Measurements from ENCODE around the gene TFCP2L1.
"Not testable (repeated sequence)": the region's sequence is repeated elsewhere in the genome, so short reads cannot be mapped to it uniquely, and the experiment has no call there.

The TFCP2L1 gene

DNA sequence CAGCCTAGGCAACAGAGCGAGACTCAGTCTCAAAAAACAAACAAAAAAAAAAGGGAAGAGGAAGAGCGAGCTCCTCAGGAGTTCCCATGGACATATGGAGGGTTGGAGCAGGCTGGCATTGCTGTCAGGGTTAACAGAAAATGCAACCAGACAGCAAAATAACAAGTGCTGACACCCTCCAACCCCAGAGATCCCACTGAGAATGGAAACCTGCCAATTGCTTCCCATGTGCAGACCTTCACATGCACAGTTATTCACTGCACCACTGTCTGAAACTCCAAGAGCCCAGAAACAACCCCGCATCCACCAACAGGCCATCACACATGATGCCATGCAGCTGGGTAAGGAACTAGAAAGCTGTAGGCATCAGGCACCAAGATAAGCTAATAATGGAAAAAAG lies 43.5 kb downstream of the TFCP2L1 start:
- DNase-seq, result peak; percentile 36

DNA sequence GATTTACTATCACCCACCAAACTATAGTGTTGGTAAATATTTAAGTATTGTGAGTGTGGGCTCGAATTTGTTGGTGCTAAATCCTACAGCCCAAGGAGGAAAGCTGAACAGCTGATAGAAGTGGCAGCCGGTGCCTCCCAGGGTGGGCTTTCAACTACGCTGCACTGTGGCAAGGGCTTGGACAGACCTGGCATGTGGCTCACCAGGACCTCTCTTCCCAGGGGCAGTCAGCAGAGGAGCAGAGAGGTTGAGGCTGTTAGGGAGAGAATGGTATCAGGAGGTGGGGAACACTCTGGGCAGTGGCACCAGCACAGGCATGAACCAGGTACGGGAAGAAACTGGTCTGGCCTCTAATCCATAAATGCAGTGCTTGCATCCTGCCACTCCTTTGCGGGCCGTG lies 44.6 kb downstream of the TFCP2L1 start:
- DNase-seq, result peak; percentile 37

DNA sequence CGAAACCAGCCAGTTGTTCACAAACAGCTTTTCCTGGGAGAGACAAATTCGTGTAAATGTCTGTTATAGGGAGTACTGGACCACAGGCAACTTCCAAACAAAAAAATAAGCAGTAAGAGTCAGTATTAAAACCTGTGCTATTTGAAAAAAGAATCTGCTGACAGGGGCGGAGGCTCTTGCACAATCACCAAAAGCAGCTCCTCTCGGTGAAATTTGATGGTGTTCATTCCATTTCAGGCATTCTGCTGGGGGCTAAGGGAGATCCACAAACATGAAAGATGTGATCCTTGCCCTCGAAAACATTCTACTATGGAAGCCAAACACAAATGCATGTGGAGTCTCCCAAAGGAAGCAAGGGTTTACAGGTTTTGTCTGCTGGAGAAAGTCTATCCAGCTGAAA lies 45.0 kb downstream of the TFCP2L1 start:
- DNase-seq, result peak; percentile 14

DNA sequence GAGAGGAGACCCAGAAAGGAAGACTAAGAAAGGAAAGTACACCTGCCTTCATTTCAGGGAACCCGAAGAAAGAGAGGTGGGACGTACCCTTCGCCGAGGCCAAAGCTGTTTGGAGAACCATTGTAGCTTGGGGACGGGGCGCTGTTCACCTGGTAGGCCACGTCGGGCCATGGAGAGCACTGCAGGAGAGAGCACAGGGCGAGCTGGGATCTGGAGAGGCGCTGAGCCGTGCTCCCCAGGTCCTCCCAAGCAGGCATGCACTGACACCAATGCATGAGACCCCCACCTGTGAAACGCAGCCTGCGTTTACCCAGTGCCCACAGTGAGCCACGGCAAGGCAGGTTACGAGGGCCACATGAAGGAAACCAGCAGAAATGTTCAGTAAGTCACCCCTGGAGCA lies 45.5 kb downstream of the TFCP2L1 start:
- peak; percentile 3 for DNase-seq

DNA sequence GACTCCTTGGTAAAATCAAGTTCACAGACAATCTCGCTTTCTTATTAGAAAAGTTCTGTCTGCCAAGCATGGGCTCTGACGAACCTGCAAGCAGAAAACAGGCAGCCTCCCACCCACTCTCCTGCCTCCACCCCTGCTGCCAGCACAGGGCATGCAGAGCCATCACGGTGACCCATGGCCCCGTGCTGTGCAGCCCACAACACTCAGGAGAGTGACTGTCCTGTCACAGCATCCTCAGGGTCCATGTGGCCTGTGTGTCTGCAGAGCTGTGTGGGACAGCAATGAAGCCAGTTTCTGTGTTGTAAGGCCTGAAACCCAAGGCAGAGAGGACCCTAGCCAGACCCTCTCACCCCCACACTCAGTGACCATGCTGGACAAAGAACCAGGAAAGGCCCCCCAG lies 46.2 kb downstream of the TFCP2L1 start:
- peak; percentile 24 for DNase-seq

DNA sequence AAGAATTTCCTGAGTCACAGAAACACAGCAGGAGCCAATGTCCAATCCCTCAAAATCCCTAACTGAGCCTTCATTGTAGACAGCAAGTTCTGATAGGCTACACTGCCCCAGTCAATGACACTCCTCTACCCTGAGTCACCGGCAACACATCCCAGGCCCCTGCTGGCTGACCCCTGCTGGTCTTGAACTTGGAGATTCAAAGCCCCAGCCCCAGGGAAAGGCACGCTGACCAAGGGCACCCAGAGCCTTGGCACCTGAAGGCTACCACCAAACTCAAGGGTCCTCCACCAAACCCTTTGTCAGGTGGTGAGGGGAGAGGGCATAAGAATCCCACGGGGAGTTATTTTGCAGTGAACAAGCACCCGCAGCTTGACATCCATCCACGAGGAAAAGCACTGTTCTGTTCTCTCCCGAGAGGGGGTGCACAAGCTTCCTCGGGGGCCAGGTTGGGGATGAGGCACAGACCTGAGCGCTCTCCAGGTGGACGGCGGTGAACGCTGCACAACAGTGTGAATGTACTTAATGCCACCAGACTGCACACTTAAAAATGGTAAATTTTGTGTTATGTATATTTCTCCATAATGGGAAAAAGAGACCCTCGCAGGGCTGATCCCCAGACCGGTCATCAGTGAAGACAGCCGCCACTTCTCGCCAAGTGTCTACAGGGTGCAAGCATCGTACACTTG lies 46.9 kb downstream of the TFCP2L1 start:
- DNase-seq, result peak; percentile 43

DNA sequence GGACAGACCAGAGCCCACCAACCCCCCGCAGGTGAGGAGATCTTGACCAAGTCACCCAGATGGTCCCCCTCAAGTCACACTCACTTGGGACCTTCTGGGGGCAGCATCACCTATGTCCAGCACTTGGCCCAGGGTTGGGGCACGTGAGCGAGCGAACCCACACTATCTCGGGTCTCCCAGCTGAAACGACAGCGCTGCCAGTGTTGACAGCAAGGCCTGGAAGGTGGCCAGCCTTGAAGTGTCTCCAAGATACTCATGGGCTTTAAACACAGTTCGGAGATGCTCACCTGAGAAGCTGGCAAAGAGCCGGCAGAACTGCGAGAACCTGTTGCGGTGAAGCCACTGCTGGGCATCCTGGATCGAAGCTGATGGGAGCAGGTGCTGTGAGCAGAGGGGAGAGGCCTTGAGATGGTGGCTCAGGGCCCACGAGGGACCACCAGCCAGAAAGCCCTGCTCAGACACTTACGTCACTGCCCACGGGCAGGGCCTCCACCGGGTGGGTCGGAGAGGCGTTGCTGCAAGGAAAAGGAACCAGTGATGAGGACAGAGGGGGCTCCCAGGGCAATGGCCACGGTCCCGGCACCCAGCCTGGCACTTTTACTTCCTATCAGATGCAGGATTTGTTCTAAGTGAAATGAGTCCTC lies 47.5 kb downstream of the TFCP2L1 start:
- DNase-seq, result peak; percentile 57

DNA sequence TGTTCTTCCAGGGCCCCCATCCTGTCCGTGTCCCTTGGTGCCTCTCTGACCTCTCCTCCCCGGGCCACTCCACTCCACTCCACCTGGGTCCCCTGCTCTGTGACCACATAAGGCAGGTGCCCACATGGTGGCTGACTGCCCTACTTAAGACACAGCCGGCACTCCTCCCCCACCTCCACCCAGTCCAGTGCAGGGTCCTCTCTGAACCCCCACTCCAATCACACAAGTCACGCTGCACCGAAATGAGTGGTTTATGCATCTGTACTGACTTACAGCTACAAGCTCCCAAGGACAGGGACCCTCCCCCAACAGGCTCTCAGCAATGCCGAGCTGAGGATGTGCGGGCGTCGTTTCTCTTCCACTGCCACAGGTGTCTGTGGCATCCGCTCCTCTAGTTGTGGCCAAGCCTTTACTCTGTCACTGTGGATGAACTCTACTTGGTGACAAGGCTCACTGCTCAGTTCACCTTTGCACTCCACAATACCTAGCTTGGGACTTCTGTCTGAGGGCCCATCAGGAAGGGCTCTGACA lies 48.3 kb downstream of the TFCP2L1 start:
- DNase-seq, result peak; percentile 33

DNA sequence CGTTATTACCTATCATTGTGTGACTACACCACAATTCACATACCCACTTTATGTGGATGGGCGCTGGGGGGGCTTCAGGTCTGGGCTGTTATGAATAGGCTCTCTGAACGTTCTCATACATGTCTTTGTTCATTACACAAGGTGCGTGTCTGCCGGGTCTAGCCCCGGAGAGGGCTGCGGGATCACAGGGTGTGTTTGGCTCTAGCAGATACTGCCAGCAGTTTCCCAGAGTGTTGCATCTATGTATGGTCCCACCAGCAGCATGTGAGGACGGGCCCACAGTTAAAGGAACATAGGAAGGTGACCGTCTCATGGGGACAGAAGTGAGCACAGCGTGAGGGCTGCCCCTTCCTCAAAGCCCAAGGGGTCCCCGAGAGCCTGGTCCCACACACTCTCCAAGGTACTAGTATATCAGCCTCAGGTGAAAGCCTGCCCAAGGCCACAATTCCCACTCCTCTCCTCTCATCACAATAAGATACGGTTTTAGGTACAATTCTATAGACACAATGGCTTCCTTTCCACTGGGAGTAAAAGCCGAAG lies 48.8 kb downstream of the TFCP2L1 start:
- DNase-seq, result peak; percentile 39

DNA sequence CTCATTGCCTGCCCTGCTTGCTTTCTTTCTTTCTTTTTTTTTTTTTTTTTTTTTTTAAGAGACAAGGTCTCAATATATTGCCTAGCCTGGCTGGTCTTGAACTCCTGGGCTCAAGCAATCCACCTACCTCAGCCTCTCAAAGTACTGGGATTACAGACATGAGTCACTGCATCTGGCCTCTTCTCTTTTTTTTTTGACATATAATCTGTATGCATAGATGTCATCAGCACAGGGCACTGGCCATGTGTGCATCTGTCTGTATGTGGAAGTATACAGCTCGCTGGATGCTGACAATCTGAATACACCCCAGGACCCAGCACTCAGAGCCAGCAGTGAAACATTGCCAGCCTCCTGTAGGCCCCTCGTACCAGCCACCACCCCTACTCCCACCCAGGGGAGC lies 49.5 kb downstream of the TFCP2L1 start:
- peak; percentile 8 for DNase-seq

DNA sequence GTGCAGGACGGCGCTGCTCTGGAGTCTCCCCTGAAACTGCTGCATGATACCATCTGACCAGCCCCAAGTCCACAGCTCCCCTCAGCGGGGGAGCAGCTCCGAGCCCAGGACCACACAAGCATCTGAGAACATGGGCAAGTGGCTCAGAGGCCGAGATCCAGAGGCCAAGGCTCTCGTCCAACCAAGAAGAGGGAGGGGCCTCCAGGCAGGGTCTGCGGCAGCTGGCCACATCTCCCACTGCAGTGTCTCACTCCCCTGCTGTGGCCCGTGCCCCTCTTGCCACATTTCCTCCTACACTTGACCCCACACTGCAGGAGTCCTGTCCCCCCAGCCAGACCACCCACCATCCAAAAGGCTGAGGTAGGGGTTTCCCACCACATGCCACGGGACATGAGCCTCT lies 50.2 kb downstream of the TFCP2L1 start:
- peak; percentile 48 for DNase-seq

DNA sequence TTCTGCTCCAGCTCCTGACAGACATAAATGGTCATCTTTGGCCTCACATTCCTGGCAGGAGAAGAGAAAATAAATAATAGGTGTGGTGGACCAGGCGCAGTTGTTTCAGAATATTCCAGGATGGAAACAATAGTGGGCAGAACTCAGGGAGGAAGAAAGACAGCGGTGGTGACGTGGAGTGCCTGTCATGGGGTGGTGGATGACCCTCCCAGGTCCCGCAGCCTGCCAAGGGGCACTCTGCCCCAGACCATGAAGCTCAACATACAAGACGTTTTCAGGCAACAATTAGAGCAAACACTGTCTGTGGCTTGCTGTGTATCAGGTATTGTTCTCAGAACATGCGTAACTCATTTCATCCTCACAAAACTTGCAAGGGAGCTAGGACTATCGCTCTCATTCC lies 50.9 kb downstream of the TFCP2L1 start:
- DNase-seq, result peak; percentile 9

DNA sequence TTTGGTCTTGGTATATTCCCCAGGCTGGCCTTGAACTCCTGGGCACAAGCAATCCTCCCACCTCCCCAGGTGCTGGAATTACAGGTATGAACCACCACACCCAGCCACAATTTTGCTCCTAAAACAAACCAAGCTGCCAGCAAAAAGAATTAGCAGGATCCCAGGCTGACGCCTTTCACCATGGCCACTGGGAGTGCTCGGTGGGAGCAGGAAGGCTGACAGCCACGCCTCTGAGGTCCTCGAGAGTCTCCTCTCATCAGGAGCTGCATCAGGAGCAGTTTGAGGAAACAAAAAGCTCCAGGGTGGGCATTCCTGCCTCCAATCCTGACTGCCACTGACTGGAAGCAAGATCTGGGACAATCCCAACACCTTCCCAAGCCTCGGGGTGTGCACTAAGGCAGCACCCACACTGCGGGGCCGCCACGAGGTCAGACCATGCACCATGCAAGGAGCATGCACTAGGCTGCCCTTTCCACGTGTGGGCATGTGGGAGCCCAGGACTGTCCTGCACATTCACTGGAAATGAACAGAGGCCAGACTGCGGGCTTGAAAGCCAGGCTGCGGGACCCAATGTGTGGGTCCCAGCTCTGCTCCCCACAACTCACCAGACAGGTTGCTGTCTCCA lies 51.4 kb downstream of the TFCP2L1 start:
- DNase-seq, result peak; percentile 44

DNA sequence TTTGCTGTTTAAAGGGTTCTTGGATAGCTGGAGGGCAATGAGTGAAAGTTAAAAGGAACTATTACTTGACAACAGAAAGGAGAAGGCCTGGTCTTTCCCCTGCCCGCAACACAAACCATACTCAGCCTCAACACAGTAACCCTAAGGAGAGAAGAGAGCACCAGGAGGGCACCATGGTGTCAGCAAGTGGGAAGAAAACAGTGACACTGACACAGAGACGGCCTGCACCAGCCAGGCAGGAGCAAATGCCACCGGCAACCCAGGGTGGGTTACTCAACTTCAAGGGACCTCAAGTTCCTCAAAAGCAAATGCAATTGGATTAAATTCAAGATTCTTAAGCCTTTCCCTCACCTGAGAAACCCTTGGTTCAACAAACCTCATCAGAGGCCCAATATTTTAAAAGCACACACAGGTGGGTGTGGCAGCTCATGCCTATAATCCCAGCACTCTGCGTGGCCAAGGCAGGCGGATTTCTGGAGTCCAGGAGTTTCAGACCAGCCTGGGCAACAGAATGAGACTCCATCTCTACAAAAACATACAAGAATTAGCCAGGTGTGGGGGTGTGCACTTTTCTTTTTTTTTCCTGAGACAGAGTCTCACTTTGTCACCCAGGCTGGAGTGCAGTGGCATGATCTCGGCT lies 52.3 kb downstream of the TFCP2L1 start:
- DNase-seq, result peak; percentile 27

DNA sequence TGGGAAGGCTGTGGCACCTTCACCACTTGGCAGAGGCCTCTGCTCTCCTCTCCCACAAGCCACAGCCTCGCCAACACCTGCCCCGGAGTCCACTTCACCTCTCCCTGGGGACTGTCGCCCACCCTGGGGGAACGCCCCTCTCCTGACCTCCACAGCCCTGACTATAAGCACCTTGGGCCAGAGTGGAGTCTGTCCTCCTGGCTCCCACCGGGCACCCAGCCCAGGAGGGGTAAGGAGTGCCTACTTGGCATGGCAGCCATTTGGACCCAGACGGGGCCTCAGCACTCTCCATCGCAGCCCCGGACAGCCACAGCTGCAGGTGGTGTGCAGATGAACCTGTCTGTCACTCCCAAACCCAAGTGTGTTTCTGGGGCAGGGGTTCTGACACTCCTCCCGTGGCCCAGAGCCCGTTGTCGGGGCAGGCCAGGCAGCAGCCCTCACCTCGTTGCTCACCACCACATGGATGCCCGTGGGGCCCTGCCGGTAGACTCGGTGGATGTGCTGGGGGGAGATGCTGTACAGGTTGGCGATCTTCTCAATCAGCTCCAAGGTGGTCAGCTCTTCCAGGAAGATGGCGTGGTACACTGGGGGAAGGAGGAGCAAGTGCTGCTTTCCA lies 53.5 kb downstream of the TFCP2L1 start:
- peak; percentile 53 for DNase-seq

DNA sequence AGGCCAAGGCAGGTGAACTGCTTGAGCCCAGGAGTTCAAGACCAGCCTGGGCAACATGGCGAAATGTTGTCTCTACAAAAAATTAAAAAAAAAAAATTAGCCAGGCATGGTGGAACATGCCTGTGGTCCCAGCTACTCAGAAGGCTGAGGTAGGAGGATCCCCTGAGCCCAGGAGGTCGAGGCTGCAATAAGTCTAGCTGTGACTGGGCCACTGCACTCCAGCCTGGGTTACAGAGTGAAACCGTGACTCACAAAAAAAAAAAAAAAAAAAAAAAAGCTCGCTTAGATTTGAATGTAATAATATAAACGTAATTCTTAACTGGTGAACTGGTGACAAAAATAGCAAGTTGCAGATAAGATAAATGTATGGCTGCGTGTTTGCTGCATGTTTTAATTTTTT lies 56.5 kb downstream of the TFCP2L1 start:
- DNase-seq, result no peak

DNA sequence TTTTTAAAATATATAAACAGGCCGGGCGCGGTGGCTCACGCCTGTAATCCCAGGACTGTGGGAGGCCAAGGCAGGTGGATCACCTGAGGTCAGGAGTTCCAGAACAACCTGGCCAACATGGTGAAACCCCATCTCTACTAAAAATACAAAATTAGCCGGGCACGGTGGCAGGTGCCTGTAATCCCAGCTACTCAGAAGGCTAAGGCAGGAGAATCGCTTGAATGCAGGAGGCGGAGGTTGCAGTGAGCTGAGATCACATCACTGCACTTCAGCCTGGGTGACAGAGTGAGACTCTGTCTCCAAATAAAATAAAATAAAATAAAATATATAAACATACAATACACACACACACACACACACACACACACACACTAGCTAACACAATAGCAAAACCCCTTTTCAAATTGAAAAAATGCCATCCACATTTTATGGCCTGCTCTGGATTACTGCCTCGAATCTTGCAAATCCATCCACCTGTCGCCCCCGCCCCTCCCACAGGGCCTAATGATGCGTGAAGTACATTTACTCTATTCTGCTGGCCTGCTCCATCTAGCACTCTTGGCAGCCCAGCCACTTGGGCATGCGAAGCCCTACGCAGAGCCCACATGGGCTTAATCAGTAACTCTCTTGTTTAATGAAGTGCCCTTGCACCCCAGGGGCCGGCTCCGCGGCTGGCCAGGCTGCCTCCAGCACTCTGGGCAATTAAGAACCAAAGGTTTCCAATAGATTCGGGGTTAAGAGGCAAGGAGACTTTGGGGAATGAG lies 57.4 kb downstream of the TFCP2L1 start:
- peak; percentile 52 for DNase-seq

DNA sequence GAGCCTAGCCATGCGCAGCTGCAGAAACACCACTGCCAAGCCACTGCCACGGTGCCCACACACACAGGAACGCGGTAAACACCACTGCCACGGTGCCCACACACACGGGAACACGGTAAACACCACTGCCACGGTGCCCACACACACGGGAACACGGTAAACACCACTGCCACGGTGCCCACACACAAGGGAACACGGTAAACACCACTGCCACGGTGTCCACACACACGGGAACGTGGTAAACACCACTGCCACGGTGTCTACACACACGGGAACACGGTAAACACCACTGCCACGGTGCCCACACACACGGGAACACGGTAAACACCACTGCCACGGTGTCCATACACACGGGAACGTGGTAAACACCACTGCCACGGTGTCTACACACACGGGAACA lies 59.3 kb downstream of the TFCP2L1 start:
- DNase-seq, result not testable (repeated sequence)

DNA sequence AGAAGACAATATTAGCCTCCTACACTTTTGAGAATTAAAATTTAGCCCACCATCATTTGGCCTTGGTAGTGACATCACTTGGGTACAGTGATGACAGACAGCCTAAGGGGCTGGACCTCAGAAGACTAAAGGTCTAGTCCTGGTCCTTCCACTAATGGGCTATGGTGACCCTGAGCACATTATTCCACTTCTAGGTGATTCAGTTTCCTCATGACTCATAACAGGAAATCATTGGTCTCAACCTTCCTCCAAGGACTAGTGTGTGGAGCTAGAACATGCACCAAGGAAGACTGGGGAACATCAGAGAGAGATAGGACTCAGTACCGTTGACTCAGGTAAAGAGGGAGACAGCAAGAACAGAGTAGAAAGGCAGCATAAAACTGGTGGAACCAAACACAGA lies 64.0 kb downstream of the TFCP2L1 start:
- DNase-seq, result no peak

DNA sequence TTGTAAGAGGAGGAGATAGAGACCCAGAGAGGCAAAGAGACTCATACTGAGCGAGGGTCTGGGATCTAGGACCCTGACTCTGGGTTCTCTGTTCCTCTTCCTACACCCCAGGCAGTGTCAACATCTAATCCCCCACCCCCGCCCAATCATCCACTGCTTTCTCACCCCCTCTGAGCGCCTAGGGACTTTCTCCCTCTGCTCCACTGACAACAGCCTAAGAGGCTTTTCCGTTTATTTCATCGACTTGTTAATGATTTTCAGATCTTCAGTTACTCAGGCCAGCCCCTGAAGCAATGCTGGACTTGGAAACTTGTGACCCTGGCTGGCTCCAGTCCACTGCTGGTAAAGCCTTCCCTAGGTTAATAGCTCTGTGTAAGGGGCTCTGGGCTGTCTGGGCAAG lies 65.1 kb downstream of the TFCP2L1 start:
- no peak for DNase-seq

DNA sequence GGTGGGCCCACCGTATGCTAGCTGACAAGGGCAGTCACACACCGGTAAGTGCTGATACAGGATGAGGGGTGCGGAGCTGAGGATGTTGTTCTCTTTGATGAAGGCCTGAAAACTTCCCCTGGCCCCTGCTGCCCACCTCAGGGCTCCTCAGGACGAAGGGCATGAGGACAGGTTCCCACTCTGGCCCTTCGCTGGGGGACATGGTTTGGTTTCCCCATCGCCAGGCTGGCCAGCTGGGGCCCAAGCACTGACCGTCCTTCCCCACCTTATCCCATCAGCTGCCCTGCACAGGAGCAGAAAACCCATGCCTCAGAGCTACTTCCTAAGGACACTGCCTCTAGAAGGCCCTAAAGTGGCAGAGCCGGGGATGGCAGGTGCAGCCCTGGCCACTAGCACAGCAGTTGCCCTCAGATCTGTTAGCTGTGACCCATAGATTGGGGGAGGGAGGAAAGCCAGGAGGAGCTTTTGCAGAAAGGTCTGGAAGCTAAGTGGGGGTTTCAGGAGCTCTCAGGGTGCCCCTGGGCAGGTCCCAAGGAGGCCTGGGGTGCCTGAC lies 66.5 kb downstream of the TFCP2L1 start:
- no peak for DNase-seq

DNA sequence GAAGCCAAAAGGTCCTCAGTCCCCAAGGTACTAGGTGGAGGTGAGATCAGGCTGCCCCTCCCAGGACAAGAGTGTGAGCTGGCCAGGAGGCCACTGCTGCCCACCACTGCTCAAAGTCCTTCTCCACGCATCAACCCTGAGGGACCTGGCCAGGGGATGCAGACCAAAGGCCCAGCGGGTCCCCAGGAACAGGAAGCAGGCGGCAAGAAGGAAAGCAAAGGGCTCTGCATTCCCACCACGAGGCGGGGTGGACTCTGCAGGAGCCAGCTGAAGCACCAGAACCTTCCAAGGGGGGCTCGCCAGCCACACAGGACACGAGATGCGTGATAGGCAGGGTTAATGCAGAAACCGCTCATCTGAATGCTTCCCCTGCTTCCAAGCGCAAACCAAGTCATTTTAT lies 67.4 kb downstream of the TFCP2L1 start:
- no peak for DNase-seq

All from activated effector memory CD4-positive, alpha-beta T cell treated with anti-CD3 and anti-CD28 coated beads, Interleukin-2, amount 50 U/mL, for 16 hours (primary cell).